ENCODE results near the gene TRIM4.

- no peak for TF ChIP-seq CTCF (IDR thresholded peaks at IDR 0.05; ENCODE audit: insufficient read depth, low read length)
- no peak for TF ChIP-seq REST (IDR thresholded peaks at IDR 0.05; ENCODE audit: insufficient replicate concordance, low read depth)
- TF ChIP-seq POLR2AphosphoS5 (IDR thresholded peaks at IDR 0.05; ENCODE audit: low read depth), result no peak
- TF ChIP-seq GABPA (IDR thresholded peaks at IDR 0.05; ENCODE audit: low read depth), result no peak
- no peak for TF ChIP-seq SPI1 (IDR thresholded peaks at IDR 0.05; ENCODE audit: borderline replicate concordance, low read depth)
Measured at GRCh38 chr7:99955247-99955646, 35.9 kb upstream of the TRIM4 start.

Data from HL-60 (cell line).